Sigmoid colon (tissue), 7 donors: Measurements from ENCODE around the gene EHD3. TPM values are rescaled to one million over a fixed set of nuclear protein-coding genes. Genes with fewer than 3 reads are reported as not detected.

Source experiments
- DNase-seq: peaks from one replicate; pipeline ENCODE4 v3.0.0-alpha.2; 2019
- H3K27ac ChIP-seq, 4 donors: fragments of 200-600 bp; sonication (generic); one replicate each; pipeline ENCODE4 v1.5.1; 2016 to 2019; ENCODE audit warnings: mild to moderate bottlenecking in 1 of 4
- H3K27me3 ChIP-seq, 3 donors: fragments of 200-600 bp; sonication (generic); one replicate each; pipeline ENCODE4 v1.5.1; 2019; ENCODE audit warnings: mild to moderate bottlenecking in 1 of 3
- H3K36me3 ChIP-seq, 4 donors: fragments of 200-600 bp; sonication (generic); one replicate each; pipeline ENCODE4 v1.5.1; 2016 to 2019
- H3K4me1 ChIP-seq, 4 donors: fragments of 200-600 bp; sonication (generic); one replicate each; pipeline ENCODE4 v1.5.1; 2017 to 2019
- H3K4me3 ChIP-seq, 4 donors: fragments of 200-600 bp; sonication (generic); one replicate each; pipeline ENCODE4 v1.5.1; 2017 to 2019; ENCODE audit warnings: mild to moderate bottlenecking in 2 of 4, moderate library complexity in 1 of 4
- H3K9me3 ChIP-seq, 4 donors: fragments of 200-600 bp in 3 of 4; sonication (generic) in 3 of 4; one replicate each; pipeline versions ENCODE4 v1.5.1 to v1.6.1; 2013 to 2019
- CTCF ChIP-seq, 4 experiments: fragments of 450-650 bp in 3 of 4; fragments of 200-600 bp in 1 of 4; IDR thresholded peaks; one replicate each; pipeline ENCODE4 v1.5.1; 2016 to 2019; ENCODE audit warnings: antibody characterized with exemption in 4 of 4, mild to moderate bottlenecking in 3 of 4, moderate library complexity in 2 of 4
- EP300 ChIP-seq, 4 donors: sonication (generic); formaldehyde crosslinking; IDR thresholded peaks; one replicate each; pipeline ENCODE4 v1.6.1; 2017; ENCODE audit warnings: antibody characterized with exemption in 4 of 4
- POLR2A ChIP-seq, 2 donors: fragments of 450-650 bp; IDR thresholded peaks; one replicate each; pipeline ENCODE4 v1.6.1; 2016; ENCODE audit warnings: antibody characterized with exemption in 2 of 2, mild to moderate bottlenecking in 2 of 2, moderate library complexity in 2 of 2
- POLR2AphosphoS5 ChIP-seq, 4 donors: sonication (generic); formaldehyde crosslinking; IDR thresholded peaks; one replicate each; pipeline ENCODE4 v1.6.1; 2017; ENCODE audit warnings: antibody characterized with exemption in 4 of 4
- WGBS, 2 donors: extraction: QIAGEN DNeasy Blood & Tissue Kit; methylation state at CpG; one replicate each; pipeline ENCODE4 v1.1.7; 2013; 5-methylcytosine and 5-hydroxymethylcytosine counted together
- intact Hi-C: fragments of 100-400 bp; cut with DNase I; formaldehyde crosslinking; loops from one replicate; pipeline ENCODE4 v1.15.1; 2023
- polyA plus RNA-seq, 3 donors: library from polyadenylated mRNA; stranded (reverse); fragments of 200-250 nt; gene quantifications; one replicate each; pipeline ENCODE4 v1.2.3, GENCODE V29; 2013
- total RNA-seq, 4 donors: library from RNA; depleted of rRNA; stranded (reverse); fragments of >200 nt; gene quantifications; one replicate each; pipeline ENCODE4 v1.1.0, GENCODE V29; 2016
- donor health status: healthy with polysubstance abuse.
- donor health status: Bipolar disorder and iron deficiency.
- donor health status: healthy.

Gene EHD3
- total and polyA plus RNA-seq, 7 donors, result 0.60 to 7.8 (median 3.7) TPM

- no peaks in the 10 kb centered on the region for H3K4me1 ChIP-seq
- no peaks in the 10 kb centered on the region for H3K27me3 ChIP-seq
- no peaks in the 10 kb centered on the region for H3K36me3 ChIP-seq
- no peaks in the 10 kb centered on the region for H3K9me3 ChIP-seq
- no peak overlapping the region for H3K27ac ChIP-seq
- no peak overlapping the region for H3K4me3 ChIP-seq
- no peak for DNase-seq
- WGBS, 2 donors, result 86 to 95% methylated on average over 11 of the region's 11 CpGs
- TF ChIP-seq POLR2A (IDR thresholded peaks at IDR 0.05), result no peak
- TF ChIP-seq POLR2AphosphoS5 (IDR thresholded peaks at IDR 0.05), result no peak
- TF ChIP-seq EP300 (IDR thresholded peaks at IDR 0.05), result no peak
- no peak for TF ChIP-seq CTCF (IDR thresholded peaks at IDR 0.05)
- intact Hi-C loops, result no loop called here
These were observed 42.0 kb upstream of the EHD3 start for GRCh38 chr2:31191931-31192330.

- 91 to 96% methylated on average over 2 of the region's 2 CpGs for WGBS, 2 donors
- Histone ChIP-seq H3K27ac (no peak overlapping the region), H3K27me3 (no peaks in the 10 kb centered on the region), H3K9me3 (no peaks in the 10 kb centered on the region), H3K4me3 (no peak overlapping the region), H3K36me3 (no peaks in the 10 kb centered on the region), H3K4me1 (no peaks in the 10 kb centered on the region)
- TF ChIP-seq POLR2A (IDR thresholded peaks at IDR 0.05) (no peak), POLR2AphosphoS5 (IDR thresholded peaks at IDR 0.05) (no peak), CTCF (IDR thresholded peaks at IDR 0.05) (no peak), EP300 (IDR thresholded peaks at IDR 0.05) (no peak)
- intact Hi-C loops, result no loop called here
- DNase-seq, result no peak
These were observed 41.6 kb upstream of the EHD3 start for GRCh38 chr2:31192396-31192795.

GRCh38 chr2:31192851-31193392 is 41.0 kb upstream of the EHD3 start:
- Histone ChIP-seq H3K4me3 (no peak overlapping the region), H3K27ac (no peak overlapping the region), H3K9me3 (no peaks in the 10 kb centered on the region), H3K4me1 (no peaks in the 10 kb centered on the region), H3K36me3 (no peaks in the 10 kb centered on the region), H3K27me3 (no peaks in the 10 kb centered on the region)
- TF ChIP-seq POLR2A (IDR thresholded peaks at IDR 0.05), result no peak
- no peak for TF ChIP-seq CTCF (IDR thresholded peaks at IDR 0.05)
- no peak for TF ChIP-seq EP300 (IDR thresholded peaks at IDR 0.05)
- TF ChIP-seq POLR2AphosphoS5 (IDR thresholded peaks at IDR 0.05), result no peak
- WGBS, 2 donors, result 88 to 89% methylated on average over 12 of the region's 12 CpGs
- intact Hi-C loops, result no loop called here
- no peak for DNase-seq

- no peak for DNase-seq
- intact Hi-C loops, result no loop called here
- no peaks in the 10 kb centered on the region for H3K4me1 ChIP-seq
- no peak overlapping the region for H3K27ac ChIP-seq
- no peaks in the 10 kb centered on the region for H3K27me3 ChIP-seq
- 80 to 86% methylated on average over 4 of the region's 4 CpGs for WGBS, 2 donors
- no peaks in the 10 kb centered on the region for H3K9me3 ChIP-seq
- TF ChIP-seq CTCF (IDR thresholded peaks at IDR 0.05) (no peak), EP300 (IDR thresholded peaks at IDR 0.05) (no peak), POLR2A (IDR thresholded peaks at IDR 0.05) (no peak), POLR2AphosphoS5 (IDR thresholded peaks at IDR 0.05) (no peak)
- H3K4me3 ChIP-seq, result no peak overlapping the region
- no peaks in the 10 kb centered on the region for H3K36me3 ChIP-seq
These were observed 40.1 kb upstream of the EHD3 start for GRCh38 chr2:31193806-31194205.

GRCh38 chr2:31196622-31197021 is 37.3 kb upstream of the EHD3 start:
- Histone ChIP-seq H3K27ac (no peak overlapping the region), H3K36me3 (no peaks in the 10 kb centered on the region), H3K9me3 (no peaks in the 10 kb centered on the region), H3K4me1 (no peaks in the 10 kb centered on the region), H3K4me3 (no peak overlapping the region), H3K27me3 (no peaks in the 10 kb centered on the region)
- no peak for DNase-seq
- intact Hi-C loops, result no loop called here
- WGBS, 2 donors, result 88 to 91% methylated on average over 2 of the region's 2 CpGs
- TF ChIP-seq EP300 (IDR thresholded peaks at IDR 0.05), result no peak
- no peak for TF ChIP-seq POLR2AphosphoS5 (IDR thresholded peaks at IDR 0.05)
- no peak for TF ChIP-seq CTCF (IDR thresholded peaks at IDR 0.05)
- no peak for TF ChIP-seq POLR2A (IDR thresholded peaks at IDR 0.05)
